ENCODE measurements around the gene ZBTB43. TPM values are rescaled to one million over a fixed set of nuclear protein-coding genes. Genes with fewer than 3 reads are reported as not detected.

The ZBTB43 gene
- total RNA-seq, 1 donor from 2014 or later, result 7.4 TPM

- DNase-seq (ENCODE audit: low read depth, low spot score), result no peak
Observed at GRCh38 chr9:126829035-126829434, 24.2 kb downstream of the ZBTB43 start.

- no peak for DNase-seq (ENCODE audit: low read depth, low spot score)
Observed at GRCh38 chr9:126830827-126831226, 26.0 kb downstream of the ZBTB43 start.

DNA sequence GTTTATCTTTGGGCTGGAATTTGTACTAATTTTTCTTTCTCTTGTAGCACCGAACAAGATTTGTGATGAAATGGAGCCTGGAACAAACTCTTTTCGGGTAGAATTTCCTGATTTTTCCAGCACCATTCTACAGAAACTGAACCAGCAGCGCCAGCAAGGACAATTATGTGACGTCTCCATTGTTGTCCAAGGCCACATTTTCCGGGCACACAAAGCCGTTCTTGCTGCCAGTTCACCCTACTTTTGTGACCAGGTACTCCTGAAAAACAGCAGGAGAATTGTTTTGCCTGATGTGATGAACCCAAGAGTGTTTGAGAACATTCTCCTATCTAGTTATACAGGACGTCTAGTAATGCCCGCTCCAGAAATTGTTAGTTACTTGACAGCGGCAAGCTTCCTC is 27.6 kb downstream of the ZBTB43 start:
- no peak for DNase-seq (ENCODE audit: low read depth, low spot score)

- no peak for DNase-seq (ENCODE audit: low read depth, low spot score)
Observed at GRCh38 chr9:126833020-126833419, 28.2 kb downstream of the ZBTB43 start.

DNA sequence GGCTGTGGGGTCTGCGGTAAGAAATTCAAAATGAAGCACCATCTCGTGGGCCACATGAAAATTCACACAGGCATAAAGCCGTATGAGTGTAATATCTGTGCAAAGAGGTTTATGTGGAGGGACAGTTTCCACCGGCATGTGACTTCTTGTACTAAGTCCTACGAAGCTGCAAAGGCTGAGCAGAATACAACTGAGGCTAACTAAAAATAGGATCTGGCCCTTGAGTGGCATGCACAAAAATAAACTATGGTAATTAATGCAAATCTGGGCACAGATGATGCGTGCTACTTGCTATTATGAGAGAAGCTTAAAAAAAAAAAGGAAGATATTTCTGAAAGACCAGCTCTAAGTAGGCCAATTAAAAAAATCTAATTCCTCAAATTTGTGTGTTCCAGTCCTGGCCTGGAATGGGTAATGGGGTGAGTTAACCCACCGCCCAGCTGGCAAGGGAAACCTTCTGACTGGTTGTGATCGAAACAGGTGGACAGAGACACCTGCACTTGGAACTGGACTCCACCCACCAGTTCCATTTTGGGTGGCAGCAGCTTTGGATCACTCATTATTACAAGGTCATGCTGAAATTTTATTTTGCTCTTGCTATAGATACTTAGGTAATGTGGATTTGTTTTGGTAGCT is 29.0 kb downstream of the ZBTB43 start:
- DNase-seq (ENCODE audit: low read depth, low spot score), result no peak

DNA sequence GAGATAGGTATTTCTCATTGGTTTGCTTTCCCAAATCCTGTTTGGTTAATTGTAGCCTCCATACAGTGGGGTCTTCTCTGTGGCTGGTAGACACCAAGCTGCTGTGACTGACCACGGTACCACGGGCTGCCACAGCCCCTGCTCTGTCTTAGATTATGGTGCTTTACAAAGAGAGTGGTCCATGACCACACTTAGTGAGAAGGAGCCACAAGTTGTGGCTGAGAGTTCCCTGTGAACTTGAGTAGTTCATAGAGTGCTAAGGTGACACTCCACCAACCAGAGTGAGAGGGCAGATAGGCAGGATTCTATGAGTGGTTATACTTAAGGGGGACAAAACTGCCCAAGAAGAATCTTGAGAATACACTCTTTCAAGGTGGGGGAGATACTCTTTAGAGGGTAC is 29.8 kb downstream of the ZBTB43 start:
- DNase-seq (ENCODE audit: low read depth, low spot score), result no peak

DNA sequence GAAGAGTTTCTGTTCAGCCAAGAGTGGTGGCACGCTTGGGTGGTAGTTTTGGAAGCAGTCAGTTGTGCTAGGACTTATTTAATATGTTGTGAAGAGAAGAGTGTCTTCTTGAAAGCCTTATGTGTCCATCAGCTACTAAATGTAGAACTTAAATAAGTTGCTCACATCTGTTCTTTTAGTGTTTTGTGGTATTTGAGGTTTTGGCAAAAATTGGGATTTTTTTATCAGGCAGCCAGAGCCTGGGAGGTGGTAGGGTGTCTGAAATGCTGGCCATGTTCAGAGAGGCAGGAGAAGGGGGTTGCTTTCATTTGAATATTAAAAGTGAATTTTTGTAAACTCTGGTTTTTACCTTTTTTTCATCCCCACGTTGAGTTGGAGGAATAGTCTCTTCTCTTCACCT is 31.4 kb downstream of the ZBTB43 start:
- DNase-seq (ENCODE audit: low read depth, low spot score), result no peak

GRCh38 chr9:126838055-126838811 is 33.4 kb downstream of the ZBTB43 start:
- DNase-seq (ENCODE audit: low read depth, low spot score), result no peak

DNA sequence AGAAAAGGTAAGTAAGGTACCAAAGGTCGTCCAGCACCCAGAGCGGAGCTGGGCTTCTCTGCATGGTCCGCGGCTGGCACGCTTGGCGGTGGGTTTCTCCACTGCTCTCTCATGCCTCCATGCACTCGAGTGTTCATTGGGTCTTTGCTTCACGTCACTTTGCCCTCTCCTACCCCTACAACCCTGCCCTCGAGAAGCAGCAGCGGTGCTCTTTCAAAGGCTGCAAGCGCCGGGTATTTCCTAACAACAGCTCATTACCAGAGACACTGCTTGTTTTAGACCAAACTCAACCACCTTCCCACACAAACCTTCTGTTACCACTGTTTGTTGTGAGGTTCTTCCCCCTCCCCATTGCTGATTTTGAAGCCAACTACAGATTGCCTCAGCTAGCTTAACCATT is 34.1 kb downstream of the ZBTB43 start:
- no peak for DNase-seq (ENCODE audit: low read depth, low spot score)

GRCh38 chr9:126839301-126839700 is 34.5 kb downstream of the ZBTB43 start:
- DNase-seq (ENCODE audit: low read depth, low spot score), result no peak

DNA sequence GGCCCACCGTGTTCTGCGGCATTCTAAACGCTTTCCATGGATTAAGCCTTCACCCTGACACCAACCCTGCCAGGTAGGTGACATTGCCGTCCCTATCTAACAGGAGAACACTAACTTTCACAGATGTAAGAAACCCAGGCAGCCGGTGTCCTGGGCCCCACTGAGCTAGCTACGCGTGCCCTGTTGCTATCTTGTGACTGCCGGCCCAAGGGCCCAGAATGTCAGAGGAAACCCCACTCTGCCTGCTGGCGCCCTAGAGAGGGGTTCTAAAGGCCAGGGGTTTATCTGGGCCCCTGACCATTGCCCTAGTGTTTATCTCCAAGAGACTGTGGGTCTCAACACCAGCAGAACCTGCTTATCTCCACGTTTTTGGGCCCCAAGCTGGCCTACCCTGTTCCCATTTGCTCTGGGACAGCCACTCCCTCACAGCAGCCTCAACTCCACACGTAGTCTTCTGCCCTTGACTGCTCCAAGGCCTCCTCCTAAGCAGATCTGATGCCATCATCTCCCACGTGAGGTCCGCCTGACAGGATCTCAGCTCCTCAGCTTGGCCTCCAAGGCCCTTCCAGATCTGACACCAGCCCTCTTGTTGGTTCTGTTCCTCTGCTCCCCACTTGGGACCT is 37.5 kb downstream of the ZBTB43 start:
- no peak for DNase-seq (ENCODE audit: low read depth, low spot score)

DNA sequence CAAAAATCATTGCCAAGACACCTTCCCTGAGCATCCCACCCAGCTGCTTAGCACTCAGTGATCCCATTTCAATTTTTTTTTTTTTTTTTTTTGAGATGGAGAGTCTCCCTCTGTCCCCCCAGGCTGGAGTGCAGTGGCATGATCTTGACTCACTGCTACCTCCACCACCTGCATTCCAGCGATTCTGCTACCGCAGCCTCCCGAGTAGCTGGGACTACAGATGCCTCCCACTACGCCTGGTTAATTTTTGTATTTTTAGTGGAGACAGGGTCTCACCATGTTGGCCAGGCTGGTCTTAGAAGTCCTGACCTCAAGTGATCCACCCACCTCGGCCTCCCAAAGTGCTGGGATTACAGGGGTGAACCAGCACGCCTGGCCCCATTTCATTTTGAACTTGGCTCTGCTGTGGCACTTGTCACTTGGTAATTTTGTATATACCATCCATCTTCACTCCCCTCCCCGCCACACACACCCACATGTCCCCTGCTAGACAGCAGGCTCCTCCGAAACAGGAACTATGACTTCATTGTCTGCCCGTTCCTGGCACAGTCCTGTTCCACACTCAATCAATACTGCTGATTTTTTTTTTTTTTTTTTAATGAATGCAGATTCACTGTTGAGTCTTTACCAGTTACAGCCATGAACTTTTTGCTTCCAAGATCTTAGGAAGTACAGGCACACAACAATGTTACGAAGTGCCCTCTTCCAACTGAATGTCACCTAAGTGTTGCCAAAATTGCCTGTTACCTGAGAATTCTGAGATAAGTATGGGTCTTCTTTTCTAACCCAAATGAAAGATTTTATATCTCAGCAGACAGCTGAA is 38.3 kb downstream of the ZBTB43 start:
- no peak for DNase-seq (ENCODE audit: low read depth, low spot score)

GRCh38 chr9:126844085-126844484 is 39.2 kb downstream of the ZBTB43 start:
- DNase-seq (ENCODE audit: low read depth, low spot score), result peak; percentile 33

DNA sequence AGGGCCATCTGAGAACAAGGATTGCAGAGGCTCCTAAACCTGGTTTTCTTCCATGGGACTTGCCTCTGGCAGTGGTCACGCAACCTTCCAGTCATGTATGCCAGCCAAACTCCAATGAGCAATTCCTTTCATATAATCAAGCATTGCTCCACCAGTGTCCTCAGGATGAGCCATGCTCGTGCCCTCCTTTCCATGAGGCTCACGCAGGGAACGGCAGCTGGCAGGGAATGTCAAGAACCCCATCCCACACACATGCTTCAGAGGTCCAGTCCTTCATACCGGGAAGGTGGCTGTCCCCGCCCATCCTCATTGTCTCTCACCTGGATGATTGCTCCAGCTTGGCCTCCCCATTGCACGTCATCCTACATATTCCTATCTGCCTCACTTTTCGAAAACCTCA is 42.2 kb downstream of the ZBTB43 start:
- DNase-seq (ENCODE audit: low read depth, low spot score), result no peak

- no peak for DNase-seq (ENCODE audit: low read depth, low spot score)
Observed at GRCh38 chr9:126849591-126850225, 44.9 kb downstream of the ZBTB43 start.

DNA sequence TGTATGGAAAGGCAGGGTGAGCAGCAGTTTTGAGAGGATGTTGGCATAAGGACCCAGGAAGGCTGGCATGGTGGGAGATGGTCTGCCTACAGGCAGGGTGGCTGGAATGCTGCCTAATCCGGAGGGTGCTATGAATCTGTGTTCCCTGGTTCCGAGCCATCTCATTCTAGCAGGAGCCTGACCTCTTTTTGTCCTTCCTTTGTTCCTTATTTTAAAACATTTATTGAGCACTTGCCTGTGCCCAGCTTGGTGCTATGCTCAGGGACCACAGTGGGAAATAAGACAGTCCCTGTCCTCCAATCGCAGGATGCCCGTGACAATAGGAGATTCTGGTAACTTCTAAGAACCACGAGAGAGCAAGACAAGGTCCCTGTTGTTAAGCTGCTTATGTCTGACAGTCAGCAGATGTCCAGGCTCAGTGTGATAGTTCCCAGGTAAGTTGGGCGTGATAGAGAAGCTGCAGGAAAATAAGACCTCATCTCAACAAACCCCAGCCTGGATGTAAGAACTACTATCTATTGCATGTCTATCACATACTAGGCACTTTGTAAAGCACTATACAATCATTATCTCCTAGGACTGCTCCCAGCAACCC is 46.5 kb downstream of the ZBTB43 start:
- DNase-seq (ENCODE audit: low read depth, low spot score), result no peak

- no peak for DNase-seq (ENCODE audit: low read depth, low spot score)
Observed at GRCh38 chr9:126852086-126852688, 47.3 kb downstream of the ZBTB43 start.

DNA sequence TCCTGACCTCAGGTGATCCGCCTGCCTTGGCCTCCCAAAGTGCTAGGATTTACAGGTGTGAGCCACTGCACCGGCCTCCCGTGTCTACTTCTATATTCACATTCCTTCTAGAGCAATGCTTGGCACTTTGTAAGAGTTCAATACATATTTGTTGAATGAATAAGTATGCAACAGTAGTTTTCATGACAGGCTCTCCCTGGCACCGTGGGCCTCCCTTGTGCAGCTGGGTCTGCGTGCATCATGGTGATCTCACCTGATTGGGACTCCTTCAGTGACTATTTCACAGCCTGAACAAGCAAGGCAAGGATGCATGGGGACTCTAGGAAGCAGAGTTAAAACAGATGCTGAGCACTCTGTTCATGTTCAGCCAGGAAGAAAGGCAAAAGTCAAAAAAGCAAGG is 48.8 kb downstream of the ZBTB43 start:
- no peak for DNase-seq (ENCODE audit: low read depth, low spot score)

DNA sequence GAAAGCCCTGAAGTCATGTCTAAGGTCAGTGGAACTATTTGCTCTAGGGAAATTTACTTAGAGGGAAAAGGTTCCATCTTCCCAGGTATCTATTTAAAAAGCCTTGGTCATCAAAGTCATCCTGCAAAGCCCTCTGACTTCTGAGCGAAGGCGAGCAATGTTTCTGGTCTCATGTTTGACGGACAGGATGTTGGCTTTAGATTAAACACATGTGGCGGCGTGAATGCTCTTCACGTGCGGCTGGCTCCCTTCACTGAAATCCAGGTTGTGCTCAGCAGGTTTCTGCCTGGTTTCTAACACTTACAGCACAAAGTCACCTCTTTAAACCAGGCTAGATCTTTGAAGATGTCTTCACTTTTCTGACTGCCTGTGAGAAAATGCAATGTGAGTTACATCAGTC is 49.9 kb downstream of the ZBTB43 start:
- DNase-seq (ENCODE audit: low read depth, low spot score), result no peak

GRCh38 chr9:126856326-126856877 is 51.6 kb downstream of the ZBTB43 start:
- DNase-seq (ENCODE audit: low read depth, low spot score), result no peak

All from pulmonary artery endothelial cell (primary cell).